DMS53 treated with DMSO at 0.1 percent for 48 hours (cell line): ENCODE data around the gene TAS2R8.
"Not testable (repeated sequence)": the region's sequence is repeated elsewhere in the genome, so short reads cannot be mapped to it uniquely, and the experiment has no call there.

Source experiments
- DNase-seq: peaks from one replicate; lab custom pipeline; 2025; ENCODE audit not compliant: unreplicated experiment; lab: John Stamatoyannopoulos, UW

TAS2R8 gene

GRCh38 chr12:10807186-10807585 is at the start of gene TAS2R8:
TAS2R8 (minus strand) TSS chr12:10807286; CDS start chr12:10806980, 306 bp downstream.
- DNase-seq: no peak

- DNase-seq: no peak
Measured at GRCh38 chr12:10855807-10856206, 48.7 kb upstream of the TAS2R8 start.

- DNase-seq: no peak
Measured at GRCh38 chr12:10853776-10854175, 46.7 kb upstream of the TAS2R8 start.

- no peak for DNase-seq
Measured at GRCh38 chr12:10851243-10851858, 44.3 kb upstream of the TAS2R8 start.

- DNase-seq: no peak
Measured at GRCh38 chr12:10849425-10849878, 42.4 kb upstream of the TAS2R8 start, which contains the start of gene PRR4. PRR4 (minus strand) TSS chr12:10849475; CDS start chr12:10849437, 38 bp downstream.

- DNase-seq: no peak
Measured at GRCh38 chr12:10847744-10848143, 40.7 kb upstream of the TAS2R8 start.

- DNase-seq: no peak
Measured at GRCh38 chr12:10842862-10843261, 35.8 kb upstream of the TAS2R8 start.

GRCh38 chr12:10838461-10838860 is 31.4 kb upstream of the TAS2R8 start:
- DNase-seq: no peak

- DNase-seq: no peak
Measured at GRCh38 chr12:10829994-10830393, 22.9 kb upstream of the TAS2R8 start.

GRCh38 chr12:10826258-10826657 is 19.2 kb upstream of the TAS2R8 start, which contains the start of gene TAS2R10:
TAS2R10 (minus strand) TSS chr12:10826358; CDS start chr12:10826269, 89 bp downstream.
- no peak for DNase-seq

- no peak for DNase-seq
Measured at GRCh38 chr12:10824957-10825356, 17.9 kb upstream of the TAS2R8 start.

GRCh38 chr12:10811883-10812536 is 4.9 kb upstream of the TAS2R8 start:
- no peak for DNase-seq

- no peak for DNase-seq
Measured at GRCh38 chr12:10810068-10810467, 3.0 kb upstream of the TAS2R8 start, which contains the start of gene TAS2R9. TAS2R9 (minus strand) TSS chr12:10810168; CDS start chr12:10810075, 93 bp downstream.

GRCh38 chr12:10802587-10802986 is 4.5 kb downstream of the TAS2R8 start, which contains the start of gene TAS2R7:
TAS2R7 (minus strand) TSS chr12:10802627; CDS start chr12:10802570, 57 bp downstream.
- no peak for DNase-seq

GRCh38 chr12:10801741-10802140 is 5.3 kb downstream of the TAS2R8 start:
- DNase-seq: no peak

GRCh38 chr12:10794222-10794621 is 12.9 kb downstream of the TAS2R8 start:
- no peak for DNase-seq

- not testable (repeated sequence) for DNase-seq
Measured at GRCh38 chr12:10791769-10792168, 15.3 kb downstream of the TAS2R8 start.

GRCh38 chr12:10783252-10783651 is 23.8 kb downstream of the TAS2R8 start:
- DNase-seq: no peak

- no peak for DNase-seq
Measured at GRCh38 chr12:10779103-10779502, 28.0 kb downstream of the TAS2R8 start.

- peak; percentile 73 for DNase-seq
Measured at GRCh38 chr12:10771132-10771733, 35.9 kb downstream of the TAS2R8 start.

- no peak for DNase-seq
Measured at GRCh38 chr12:10759657-10760056, 47.4 kb downstream of the TAS2R8 start.

- DNase-seq: no peak
Measured at GRCh38 chr12:10756194-10756593, 50.9 kb downstream of the TAS2R8 start.
